NCI-H128 (cell line): ENCODE data around the gene MOK.

ENCODE experiments used
- DNase-seq: peaks from one replicate; lab custom pipeline; 2025; ENCODE audit not compliant: unreplicated experiment; lab: John Stamatoyannopoulos, UW

MOK gene

DNA sequence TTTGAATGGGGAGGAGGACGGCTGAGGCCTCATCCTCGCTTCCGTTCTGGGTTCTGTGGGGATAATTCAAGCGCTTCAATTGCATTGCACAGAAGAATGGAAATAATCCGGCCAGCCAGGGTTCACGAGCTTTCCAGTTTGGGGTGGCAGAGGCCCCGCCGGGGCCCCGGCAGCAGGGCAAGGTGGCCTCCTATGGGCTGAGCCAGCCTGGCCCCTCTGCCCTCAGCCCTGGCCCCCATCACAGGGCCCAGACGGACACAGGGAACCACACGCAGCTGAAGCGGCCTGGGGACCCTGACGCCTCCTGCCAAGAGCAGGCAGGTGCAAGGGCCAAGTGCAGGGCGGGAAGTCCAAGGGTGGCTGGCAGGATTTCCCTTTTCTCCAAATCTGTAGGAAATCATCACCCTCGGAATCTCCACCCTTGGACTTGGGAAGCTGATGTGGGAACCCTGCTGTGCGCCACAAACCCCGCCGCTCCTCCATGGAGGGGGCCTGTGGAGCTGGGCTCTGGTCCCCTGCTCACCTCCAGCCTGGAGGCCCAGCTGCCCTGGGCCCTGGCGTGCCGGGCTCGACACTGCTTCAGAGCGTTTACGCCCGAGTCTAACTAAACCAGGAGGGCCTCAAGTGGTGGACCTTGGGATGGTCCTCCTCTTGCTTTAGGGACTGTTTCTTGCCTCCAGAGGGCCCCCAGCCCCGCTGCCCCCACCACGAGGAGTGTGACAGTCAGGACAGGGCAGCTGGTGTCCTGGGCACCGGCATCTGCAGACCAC, 78.4 kb downstream of the MOK start:
- no peak for DNase-seq

DNA sequence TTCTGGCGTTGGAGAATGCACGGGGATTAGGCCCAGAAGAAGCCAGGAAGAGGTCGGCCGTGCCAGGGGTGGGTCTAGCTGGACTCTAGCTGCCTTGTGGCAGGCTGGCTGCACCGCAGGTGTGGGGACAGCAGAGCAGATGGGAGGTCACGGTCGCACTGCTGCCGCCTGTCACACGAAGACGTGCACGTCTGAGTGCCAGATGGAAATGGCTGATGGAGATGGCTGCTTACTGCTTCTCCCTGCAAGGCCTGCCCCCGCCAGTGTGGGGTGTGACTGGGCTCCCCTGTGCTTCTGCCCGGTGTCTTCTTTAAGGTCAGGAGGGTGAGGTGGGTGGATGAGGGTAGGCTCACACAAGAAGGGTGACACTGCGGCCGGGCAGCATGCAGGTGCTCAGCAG, 79.0 kb downstream of the MOK start:
- DNase-seq, result no peak

DNA sequence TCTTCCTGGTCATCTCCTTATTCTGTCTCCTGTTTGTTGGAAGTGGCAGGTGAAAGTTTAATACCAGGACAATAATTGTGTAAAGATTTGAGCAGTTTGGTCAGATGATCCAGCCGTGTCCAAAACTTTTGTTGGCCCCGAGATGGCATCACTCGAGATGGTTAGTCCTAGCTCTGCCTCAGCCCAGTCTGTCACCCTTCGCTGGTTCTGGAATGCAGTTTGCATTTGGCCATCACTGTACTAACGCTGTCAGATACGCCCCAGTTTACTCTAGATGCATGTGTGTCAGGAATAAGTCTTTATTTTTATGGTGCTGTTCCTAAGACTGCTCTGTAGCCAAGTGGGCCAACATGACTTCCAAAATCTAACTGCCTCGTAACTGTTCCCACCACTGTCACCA, 79.6 kb downstream of the MOK start:
- no peak for DNase-seq

DNA sequence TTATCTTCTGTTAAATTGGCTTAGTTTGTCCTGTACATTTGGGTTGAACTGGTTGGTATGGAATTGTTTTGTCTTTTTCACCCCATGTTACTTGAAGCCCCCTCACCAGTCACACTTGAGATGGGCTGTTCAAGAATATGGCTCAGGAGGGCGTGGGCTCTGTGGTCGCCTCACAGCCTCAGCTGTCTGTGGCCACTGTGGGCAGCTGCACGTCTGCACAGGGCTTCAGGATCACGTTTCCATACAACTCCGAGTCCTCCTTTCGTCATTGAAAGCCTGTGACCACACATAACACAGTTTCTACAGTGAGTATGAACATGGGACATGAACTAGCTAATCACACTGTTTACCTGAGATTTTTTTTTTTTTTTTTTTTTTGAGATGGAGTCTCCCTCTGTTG, 81.3 kb downstream of the MOK start:
- no peak for DNase-seq

DNA sequence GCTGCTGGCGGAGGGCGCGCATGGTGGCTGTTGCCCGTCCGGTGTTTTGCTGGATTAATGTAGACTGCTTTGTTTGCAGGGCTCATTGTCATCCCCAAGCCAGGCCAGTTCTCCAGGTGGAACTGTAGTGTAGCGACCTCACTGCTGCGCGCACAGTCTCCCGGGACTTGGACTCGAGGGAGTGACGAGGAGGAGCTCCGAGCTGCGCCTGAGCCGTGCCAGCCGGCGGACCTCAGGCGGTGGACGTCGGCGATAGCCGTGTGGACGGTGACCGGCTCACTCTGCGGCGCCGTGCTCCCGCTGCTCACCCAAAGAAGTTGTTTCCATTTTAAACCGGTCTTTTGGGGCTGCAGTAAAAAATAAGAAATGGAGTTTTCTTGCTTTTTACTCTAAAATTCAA, 82.2 kb downstream of the MOK start:
- DNase-seq, result no peak

DNA sequence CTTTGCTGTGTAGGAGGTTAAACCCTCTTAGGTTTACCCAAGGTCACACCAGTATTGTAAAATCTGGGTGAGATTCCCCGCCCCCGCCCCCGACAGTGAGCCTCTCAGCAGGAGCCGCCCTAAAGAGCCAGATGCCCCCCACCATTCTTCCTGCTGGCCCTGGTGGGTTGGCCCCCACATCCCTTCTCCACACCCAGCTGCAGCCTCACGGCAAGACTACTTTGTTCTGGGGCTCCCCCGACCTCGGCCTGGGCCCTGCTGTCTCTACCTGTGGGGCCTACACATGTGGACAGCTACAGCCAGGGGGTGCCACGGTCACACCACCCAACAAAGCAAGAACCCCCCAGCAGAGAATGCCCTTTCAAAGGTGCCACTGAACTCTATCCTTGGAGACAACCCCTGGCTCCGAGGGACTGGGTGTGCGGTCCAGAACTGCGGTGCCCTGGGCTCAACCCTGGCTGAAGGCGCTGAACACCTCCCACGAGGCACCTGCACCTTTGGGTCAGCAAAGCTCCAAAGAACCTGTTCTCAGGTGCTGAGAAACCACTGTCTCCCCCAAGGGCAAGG, 82.9 kb downstream of the MOK start:
- DNase-seq, result no peak

DNA sequence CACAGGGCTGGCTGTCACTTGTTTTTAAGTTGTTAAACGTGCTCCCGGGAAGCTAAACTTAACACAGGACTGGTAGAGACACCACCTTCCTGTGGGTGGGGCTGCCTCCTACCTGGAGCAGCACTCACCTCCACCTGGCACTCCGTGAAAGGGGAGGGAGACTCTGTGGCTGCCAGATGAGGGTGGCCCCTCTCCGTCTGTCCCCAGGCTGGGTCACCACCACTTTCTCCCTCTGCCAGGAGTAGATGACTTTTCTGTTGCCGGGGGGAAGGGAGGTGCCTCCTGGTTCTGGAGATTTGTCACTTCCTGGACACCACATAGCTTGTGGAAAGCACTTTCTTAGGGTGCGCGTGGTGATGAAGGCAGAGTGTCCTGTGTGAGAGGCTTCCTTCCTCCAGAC, 83.9 kb downstream of the MOK start:
- no peak for DNase-seq

DNA sequence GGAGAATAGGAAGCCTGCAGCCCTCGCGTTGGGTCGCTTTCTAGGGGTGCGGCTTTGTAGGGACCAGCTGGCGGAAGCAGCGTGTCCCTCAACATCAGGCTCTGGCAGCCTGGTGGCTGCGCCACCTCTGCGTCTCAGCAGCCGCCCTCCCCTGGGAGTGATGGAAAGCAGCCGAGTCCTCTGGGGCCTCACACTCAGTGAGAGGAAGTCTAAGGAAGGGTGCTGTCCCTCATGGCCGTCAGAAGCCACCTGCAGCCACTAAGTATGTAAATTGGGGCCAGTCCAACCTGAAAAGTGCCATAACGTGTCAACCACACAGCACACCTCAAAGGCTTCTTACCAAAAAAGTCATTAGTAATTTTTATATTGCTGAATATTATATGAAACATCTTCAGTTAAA, 84.9 kb downstream of the MOK start:
- no peak for DNase-seq

DNA sequence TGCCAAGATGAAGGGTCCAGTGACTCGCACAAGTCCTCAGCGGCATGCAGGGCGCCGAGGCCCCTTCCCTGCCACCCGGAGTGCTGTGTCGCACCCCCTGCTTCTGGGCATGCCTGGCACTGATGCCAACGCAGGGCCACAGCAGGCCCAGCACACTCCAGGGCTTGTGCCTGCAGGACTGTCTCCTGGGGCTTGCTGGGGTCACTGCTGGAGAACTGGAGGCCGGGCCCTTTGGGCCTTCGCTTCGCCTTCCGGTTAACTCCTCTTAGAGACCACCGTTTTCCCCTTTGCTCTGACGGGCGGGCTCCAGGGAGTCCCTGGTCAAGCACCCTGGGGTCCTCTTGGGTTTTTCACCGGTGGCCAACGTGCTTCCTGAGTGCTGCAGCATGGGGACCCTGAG, 85.6 kb downstream of the MOK start:
- DNase-seq, result no peak

DNA sequence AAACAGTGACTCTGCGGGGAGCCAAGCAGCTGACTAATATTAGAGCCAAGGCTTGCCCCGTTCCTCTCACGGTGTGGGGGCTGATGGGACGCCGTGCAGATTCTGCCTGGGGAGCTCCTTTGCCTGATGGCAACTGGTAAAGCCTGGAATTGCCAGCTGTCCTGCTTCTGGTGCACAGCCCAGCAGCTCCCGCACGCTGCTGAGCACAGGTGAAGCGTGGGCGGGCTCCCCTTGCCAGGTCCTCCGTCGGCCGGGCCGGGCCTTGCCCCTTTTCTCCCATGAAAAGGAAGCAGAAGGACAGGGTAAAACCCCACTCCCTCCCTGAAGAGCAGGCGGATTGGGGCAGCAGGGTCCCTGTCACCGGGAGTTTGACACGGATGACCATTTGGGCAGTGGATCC, 86.3 kb downstream of the MOK start:
- no peak for DNase-seq

DNA sequence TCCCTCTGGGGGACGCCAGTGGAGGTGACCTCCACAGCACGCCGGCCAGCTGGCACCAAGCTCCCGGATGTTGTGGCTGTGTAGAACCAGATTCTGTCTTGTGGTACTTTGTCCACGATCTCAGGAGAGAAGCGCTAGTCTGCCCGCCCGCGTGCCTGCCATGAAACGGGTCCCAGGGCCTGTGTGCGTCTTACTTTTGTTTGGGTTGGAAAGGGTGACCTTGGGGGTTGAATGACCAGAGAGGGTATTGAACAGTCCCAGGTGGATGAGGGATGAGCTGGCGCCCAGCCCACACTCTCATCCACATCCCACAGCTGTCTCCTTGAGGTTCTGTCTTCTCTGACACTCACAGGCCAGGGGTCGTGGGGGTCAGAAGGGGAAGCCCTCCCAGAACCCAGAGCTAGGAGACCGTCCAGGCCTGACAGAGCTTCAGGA, 87.0 kb downstream of the MOK start:
- DNase-seq, result no peak

DNA sequence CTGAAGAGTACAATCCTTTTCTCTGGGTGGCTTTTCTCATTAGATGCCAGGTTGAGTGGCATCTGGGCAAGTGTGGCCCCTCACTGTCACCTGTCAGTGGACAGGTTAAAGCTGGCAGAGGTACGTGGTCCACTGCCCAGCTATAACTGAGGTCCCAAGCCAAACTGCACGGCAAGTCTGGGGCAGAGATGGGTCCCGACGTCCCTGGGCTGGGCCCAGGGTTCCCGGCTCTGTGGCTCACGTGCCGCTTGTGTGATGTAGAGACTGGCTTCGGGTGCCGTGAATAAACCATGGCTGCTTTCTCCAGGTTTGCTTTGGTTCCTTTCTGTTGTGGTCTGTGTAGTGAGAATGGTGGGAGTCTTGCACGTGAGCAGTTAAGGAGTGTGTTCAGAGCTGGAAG, 87.6 kb downstream of the MOK start:
- no peak for DNase-seq

DNA sequence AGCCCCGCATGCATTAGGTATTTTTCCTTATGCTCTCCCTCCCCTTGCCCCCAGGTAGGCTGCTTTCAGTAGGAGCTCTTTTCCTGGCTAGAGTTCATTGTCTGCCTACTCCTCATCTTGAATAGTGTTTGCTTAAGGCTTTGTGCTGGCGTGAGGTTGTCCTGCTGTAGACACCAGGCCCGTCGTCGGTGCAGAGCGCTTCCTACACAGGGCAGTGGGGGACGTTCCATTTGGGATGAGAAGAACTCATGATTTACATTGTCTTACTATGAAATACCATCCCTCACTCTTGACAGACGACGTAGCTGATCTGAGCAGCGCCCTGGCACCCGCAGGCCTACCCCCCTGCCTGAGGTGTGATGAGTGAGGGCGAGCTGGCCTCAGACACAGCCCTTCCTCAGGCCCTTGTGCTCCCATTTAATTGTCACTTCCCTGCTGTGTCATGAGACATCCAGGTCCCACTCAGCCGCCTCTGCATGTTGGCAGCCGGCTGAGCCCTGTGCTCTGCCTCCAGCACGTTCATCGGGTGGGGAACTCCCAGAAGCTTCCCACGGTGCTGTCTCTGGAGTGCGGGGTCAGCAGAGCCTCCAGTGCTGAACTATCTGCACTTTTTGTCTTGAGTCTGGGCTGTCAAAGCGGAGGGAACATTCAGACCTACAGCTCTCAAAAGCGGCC, 89.3 kb downstream of the MOK start:
- no peak for DNase-seq

DNA sequence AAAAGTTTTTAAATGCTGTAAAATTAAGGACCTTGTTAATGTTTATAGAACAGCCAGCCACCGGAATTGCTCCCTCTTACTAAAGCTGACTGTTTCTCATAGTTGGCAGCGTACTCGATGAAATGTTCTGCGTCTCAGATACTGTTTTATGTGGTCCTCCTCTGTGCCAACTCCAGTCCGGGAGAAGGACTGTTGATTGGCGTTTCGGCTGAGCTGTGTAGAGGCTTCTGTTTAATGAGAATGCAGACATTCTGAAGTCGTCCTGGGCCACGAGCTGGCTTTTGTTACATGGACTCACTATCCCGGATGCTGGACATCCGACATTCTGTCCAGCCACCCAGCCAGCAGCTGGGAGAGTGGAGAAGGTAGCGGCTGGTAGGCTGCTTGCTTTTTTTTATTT, 89.9 kb downstream of the MOK start:
- DNase-seq, result no peak

DNA sequence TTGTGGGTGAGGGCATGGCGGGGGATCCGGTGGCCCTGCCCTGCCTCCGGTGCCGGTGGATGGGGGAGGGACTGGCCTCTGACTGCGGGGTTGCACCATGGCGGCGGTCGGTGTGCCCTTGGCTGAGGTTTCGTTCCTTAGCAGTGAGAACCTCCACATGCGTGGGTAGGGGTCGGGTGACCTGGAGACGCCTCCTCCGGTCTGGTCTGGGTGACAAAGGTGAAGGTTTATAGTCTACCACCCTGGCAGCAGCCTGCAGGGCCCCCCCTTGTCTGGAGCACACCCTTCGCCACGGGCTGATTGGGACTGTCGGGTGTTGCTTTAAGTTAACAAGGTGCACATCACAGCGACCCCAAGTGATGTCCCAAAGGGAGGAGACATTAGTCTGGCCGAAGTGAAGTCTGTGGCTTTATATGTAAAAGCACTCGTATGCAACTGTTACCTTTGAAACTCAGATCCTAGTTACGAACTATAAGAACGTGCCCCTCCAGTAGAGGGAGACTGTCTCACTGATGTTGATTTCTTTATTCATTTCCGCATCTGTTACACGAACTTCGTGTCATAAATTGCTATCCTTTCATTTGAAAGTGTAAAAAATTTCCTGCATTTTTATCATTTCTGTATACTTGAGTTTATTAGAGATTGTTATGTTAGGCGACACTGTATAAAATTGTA, 90.8 kb downstream of the MOK start:
- DNase-seq, result no peak

DNA sequence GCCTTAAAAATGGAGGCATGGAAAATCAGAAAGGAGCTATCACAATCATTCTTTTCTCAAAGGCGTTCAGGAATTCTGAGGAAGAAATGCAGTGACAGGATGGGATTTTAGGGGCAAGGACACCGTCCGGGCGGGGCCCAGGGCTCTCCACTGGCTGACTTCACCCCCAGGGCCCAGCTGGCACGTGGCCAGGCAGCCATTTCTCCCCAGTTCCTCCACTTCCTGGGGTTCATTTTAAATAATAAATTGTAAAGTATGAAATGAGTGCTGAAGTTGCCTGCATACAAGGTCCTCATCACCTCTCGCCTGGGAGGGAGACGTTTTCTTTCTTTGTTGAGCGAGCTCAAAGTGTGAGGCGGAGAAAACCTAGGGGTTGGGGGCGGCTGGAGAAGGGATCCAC, 91.5 kb downstream of the MOK start:
- no peak for DNase-seq

DNA sequence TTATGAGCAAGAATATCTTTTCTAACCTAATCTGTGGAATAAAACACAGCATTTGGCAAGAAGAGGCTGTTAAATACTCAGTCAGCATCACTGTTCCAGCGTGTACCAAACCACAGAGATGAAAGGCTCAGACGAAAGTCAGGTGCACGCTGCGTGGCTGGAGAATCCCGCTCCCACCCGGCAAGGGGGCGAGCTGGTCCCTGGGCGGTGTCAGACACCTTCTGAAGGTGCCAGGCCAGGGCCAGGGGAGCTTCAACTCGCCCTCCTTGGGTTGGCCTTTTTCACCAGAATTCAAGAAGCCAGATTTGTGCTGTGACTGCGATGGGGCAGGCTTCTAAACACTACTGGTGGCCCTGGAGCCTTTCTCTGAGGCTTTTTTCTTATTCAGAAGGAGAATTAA, 92.1 kb downstream of the MOK start:
- DNase-seq, result no peak

DNA sequence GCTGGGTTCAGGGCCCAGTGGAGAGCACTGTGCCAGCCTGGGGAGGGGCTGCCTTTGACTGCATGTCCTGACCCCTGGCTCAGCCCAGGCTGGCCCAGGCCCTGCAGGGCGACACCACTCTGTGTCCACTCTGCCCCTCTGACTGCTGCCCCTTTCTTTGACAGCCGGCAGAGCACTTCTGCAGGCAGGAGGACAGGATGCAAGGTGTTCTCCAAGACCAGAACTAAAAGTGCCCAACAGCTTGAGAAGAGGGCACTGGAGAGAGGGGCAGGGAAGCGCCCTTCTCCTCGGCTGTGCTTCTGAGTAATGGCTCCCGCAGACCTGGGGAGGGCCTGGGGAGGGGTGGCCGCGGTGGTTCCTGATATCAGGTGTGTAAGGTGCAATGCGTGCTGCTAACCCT, 92.6 kb downstream of the MOK start:
- no peak for DNase-seq

DNA sequence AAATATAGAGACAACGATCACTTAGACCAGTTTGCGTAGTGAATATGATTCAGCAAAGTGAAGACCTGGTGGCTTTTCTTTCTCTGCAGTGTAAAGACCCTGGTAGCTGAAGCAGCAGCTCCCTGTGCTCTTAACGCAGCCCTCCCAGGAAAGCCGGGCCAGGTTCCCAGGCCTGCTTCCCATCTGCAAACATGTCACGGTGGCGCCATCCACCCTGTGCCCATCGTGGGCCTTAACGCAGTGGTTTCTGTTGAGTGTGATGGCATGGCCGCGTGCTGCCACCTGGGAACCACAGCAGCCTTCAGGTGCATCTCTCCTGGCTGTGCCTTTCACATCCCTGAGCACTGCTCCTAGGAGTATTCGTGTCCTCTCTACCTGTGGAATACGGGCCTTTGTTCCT, 93.7 kb downstream of the MOK start:
- DNase-seq, result no peak

DNA sequence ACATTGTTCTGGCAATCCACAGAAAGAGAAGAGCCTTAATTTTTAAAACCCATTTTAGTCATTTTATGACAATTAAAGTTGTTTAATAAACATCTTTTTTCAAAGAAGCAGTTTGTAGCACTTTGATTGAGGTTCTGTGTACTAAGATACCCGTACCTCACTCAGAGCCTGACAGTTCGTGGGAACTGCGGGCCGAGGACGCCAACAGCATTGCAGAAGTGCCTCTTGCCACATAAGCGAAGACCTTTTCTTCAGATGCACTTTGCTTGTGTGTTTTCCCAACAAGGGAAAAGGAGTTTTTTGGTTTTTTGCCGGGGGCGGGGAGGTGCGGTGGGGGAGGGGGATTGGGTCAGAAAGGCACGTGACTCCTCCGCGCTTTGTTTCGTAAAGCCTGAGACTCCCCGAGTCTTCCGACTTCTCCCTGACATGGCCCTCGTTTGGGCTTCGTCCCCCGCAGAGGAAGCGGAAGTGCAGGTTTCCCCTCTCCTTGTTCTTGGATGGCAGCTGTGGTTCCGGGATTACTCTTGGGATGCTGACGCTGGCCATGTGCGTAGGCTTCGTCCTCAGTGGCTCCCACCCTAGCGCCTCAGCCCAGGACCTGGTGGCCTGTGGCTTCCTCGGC, 94.4 kb downstream of the MOK start:
- DNase-seq, result no peak

DNA sequence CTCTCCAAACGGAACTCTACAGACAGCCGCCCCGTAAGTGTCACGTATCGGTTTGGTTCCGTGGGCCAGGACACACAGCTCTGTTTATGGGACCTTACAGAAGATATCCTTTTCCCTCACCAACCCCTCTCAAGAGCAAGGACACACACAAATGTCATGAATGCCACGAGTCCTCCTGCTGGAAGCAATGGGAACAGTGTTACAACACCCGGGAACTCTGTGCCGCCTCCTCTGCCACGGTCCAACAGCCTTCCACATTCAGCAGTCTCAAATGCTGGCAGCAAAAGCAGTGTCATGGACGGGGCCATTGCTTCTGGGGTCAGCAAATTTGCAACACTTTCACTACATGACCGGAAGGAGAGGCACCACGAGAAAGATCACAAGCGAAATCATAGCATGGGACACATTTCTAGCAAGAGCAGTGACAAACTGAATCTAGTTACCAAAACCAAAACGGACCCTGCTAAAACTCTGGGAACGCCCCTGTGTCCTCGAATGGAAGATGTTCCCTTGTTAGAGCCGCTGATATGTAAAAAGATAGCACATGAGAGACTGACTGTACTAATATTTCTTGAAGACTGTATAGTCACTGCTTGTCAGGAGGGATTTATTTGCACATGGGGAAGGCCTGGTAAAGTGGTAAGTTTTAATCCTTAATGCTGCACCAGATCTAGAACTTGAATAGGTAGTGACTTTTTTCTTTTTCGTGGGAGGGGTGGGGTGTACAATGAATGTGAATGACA, 95.6 kb downstream of the MOK start:
- no peak for DNase-seq
